HEK293 (cell line): Measurements from ENCODE around the gene ANKFN1.

Source experiments
- BCL11A ChIP-seq: fragments of 450-650 bp; formaldehyde crosslinking; IDR thresholded peaks from 2 replicates; pipeline ENCODE4 v1.5.1; 2016; ENCODE audit warnings: low read depth, missing biosample characterization, missing genetic modification characterization
- CTCF ChIP-seq: fragments of 450-650 bp; formaldehyde crosslinking; IDR thresholded peaks from 2 replicates; pipeline ENCODE4 v1.5.1; 2016; ENCODE audit warnings: missing biosample characterization, missing genetic modification characterization
- HOXC10 ChIP-seq: sonication (generic); formaldehyde crosslinking; IDR thresholded peaks from 2 replicates; pipeline ENCODE4 v1.8.1; 2023; ENCODE audit warnings: mild to moderate bottlenecking, missing genetic modification reagents
- REST ChIP-seq: fragments of 450-650 bp; formaldehyde crosslinking; IDR thresholded peaks from 2 replicates; pipeline ENCODE4 v1.5.1; 2016; ENCODE audit warnings: missing biosample characterization, missing genetic modification characterization
- ZNF292 ChIP-seq: fragments of 450-650 bp; formaldehyde crosslinking; IDR thresholded peaks from 2 replicates; pipeline ENCODE4 v1.5.1; 2016; ENCODE audit warnings: low read depth, missing biosample characterization, missing genetic modification characterization, borderline replicate concordance
- ZNF350 ChIP-seq: fragments of 450-650 bp; formaldehyde crosslinking; IDR thresholded peaks from 2 replicates; pipeline ENCODE4 v1.5.0; 2017; ENCODE audit warnings: missing biosample characterization, mild to moderate bottlenecking, missing genetic modification characterization
- ZNF571 ChIP-seq: fragments of 450-650 bp; formaldehyde crosslinking; IDR thresholded peaks from 2 replicates; pipeline ENCODE4 v1.5.0; 2017; ENCODE audit warnings: missing biosample characterization, missing genetic modification characterization
- ZNF585B ChIP-seq: fragments of 450-650 bp; formaldehyde crosslinking; IDR thresholded peaks from 2 replicates; pipeline ENCODE4 v1.5.1; 2016; ENCODE audit warnings: missing biosample characterization, missing genetic modification characterization
- ZNF837 ChIP-seq: fragments of 450-650 bp; formaldehyde crosslinking; IDR thresholded peaks from 2 replicates; pipeline ENCODE4 v1.5.1; 2016; ENCODE audit warnings: missing biosample characterization, missing genetic modification characterization
- ZSCAN30 ChIP-seq: fragments of 450-650 bp; IDR thresholded peaks from 2 replicates; pipeline ENCODE4 v1.5.1; 2018; ENCODE audit warnings: missing biosample characterization, mild to moderate bottlenecking, missing genetic modification characterization, moderate library complexity

- TF ChIP-seq CTCF: no peak
- no peak for TF ChIP-seq HOXC10 (CRISPR knock-in tag)
- no peak for TF ChIP-seq ZSCAN30 (tag by site-specific recombination)
- TF ChIP-seq ZNF585B (tag by site-specific recombination): no peak
- TF ChIP-seq REST (tag by site-specific recombination): no peak
- TF ChIP-seq ZNF350: no peak
- TF ChIP-seq ZNF292 (tag by site-specific recombination): no peak
- TF ChIP-seq BCL11A (tag by site-specific recombination): no peak
- no peak for TF ChIP-seq ZNF837 (tag by site-specific recombination)
- no peak for TF ChIP-seq ZNF571 (tag by site-specific recombination)
Observed at GRCh38 chr17:56165072-56165641, 11.9 kb downstream of the ANKFN1 start.
